ENCODE data around the gene CNTN1.

CNTN1 gene

GRCh38 chr12:40986001-40986400 is 293.8 kb downstream of the CNTN1 start:
- DNase-seq: no peak

GRCh38 chr12:40988355-40988754 is 296.1 kb downstream of the CNTN1 start:
- no peak for DNase-seq

DNA sequence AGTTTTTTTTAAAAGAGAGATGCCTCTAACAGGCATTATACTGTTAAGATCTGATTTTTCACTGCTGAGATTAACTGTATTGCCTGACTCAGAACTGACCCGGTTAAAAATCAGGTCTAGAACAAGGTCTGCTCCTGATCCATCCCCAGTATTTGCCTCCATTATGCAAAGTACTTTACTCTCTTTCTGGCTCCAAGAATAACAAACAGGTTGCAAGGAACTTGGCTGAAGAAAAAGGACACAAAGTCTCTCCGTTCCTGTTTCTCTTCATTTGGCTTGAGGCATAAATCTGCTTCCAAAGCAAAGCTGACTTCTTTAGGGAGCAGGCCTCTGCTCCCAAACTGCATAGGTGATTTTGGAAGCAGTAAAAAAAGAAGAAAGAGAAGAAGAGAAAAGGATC is 296.6 kb downstream of the CNTN1 start:
- DNase-seq: no peak

- no peak for DNase-seq
These were observed 297.5 kb downstream of the CNTN1 start for GRCh38 chr12:40989785-40990184.

DNA sequence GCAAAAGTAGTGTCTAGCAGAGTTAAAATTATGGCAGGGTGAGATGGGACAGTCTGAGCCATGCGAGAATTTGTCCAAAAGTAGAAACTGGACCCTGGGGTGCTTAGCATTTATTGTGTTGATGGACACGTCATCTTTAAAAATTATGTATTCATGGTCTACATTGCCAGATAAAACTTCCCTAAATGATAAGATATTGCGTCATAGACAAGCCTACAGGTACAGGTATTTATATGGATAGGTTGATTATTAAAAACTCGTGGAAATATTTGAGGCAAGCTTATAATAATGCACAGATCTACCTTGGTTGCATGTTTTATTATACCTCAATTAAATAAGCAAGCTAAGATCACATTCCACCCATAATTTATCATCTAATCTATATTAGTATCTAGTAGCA is 299.9 kb downstream of the CNTN1 start:
- DNase-seq: no peak

DNA sequence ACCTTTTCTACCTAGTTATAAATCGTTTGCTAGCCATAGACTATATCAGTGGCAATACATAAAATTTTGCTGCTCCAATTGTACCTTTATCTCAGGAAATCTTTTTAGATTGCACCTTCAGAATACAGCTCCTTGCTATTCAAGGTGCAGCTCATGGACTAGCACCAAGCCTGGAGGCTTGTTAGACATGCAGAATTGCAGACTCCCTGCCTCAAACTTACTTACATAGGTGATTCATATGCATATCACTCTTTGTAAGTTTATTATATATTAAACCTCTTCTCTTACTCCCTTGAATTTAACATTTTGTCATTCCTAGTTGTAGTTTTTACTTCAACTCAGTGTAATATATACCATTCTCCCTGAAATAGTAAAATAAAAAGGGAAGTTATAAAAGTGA is 300.4 kb downstream of the CNTN1 start:
- no peak for DNase-seq

GRCh38 chr12:40993158-40993557 is 300.9 kb downstream of the CNTN1 start:
- no peak for DNase-seq

DNA sequence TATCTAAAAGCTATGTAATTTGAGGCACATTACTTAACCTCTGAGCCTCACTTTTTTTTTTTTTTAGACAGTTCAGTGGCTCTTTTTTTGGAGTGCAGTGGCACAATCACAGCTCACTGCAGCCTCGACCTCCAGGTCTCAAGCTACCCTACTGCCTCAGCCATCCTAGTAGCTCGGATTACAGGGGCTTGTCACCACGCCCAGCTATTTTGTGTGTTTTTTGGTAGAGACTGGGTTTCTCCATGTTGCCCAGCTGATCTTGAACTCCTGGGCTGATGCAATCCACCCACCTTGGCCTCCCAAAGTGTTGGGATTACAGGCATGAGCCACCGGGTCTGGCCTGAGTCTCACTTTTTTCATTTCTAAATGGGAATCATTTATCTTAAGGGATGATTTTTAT is 303.9 kb downstream of the CNTN1 start:
- DNase-seq: no peak

DNA sequence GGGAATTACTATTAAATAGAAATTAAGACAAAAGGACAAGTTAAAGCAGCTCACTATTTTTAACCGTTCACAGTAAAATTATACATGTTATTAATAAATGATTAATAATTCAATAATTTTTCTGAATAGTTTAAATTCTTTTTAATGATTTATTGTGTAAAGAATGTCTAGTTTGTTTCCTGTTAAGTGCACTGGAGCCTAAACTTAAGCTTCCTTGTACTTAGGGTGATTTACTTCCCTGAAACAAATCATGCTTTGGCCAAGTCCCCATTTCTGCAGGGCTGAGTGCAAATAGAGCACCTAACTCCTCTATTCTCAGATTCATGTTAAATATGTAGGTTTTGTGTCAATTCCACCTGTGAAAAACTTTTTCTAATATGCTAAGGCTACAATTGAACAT is 307.0 kb downstream of the CNTN1 start:
- no peak for DNase-seq

GRCh38 chr12:41008472-41008871 is 316.2 kb downstream of the CNTN1 start:
- no peak for DNase-seq

- DNase-seq: no peak
These were observed 319.7 kb downstream of the CNTN1 start for GRCh38 chr12:41011939-41012338.

GRCh38 chr12:41013881-41014642 is 321.8 kb downstream of the CNTN1 start:
- no peak for DNase-seq

GRCh38 chr12:41014643-41015020 is 322.4 kb downstream of the CNTN1 start:
- DNase-seq: no peak

DNA sequence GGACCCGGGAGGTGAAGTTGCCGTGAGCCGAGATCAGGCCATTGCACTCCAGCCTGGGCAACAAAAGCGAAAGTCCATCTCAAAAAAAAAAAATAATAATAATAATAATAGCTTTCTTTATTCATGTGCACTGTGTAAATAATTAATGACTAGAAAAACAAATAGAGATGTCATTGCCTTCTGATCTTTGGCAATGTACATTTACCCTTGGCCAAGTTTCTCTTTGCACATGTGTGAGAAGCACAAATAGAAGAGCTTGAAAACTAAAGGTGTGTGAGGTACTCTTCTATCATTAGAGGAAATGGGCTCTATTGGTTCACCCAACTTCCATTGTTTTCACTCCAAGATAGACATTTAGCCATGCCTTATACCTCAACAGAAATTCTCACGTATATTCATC is 325.8 kb downstream of the CNTN1 start:
- DNase-seq: no peak

DNA sequence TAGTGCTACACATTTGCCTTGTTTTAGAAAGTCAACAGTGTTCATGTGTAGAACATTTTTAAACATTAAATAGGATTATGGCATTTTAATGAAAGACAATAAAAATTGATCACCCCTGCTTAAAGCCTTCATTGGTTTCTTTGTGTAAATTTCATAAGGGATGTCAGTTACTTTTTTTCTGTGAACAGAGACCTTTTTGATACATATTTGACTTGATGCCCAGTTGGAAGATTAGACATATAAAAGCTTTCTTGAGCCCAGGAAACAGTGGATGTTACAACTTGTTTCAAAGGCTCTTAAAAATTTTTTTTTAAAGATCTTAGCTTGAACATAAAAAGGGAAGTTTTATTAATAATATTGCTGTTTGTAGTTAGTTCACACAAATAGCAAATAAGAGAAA is 327.2 kb downstream of the CNTN1 start:
- no peak for DNase-seq

DNA sequence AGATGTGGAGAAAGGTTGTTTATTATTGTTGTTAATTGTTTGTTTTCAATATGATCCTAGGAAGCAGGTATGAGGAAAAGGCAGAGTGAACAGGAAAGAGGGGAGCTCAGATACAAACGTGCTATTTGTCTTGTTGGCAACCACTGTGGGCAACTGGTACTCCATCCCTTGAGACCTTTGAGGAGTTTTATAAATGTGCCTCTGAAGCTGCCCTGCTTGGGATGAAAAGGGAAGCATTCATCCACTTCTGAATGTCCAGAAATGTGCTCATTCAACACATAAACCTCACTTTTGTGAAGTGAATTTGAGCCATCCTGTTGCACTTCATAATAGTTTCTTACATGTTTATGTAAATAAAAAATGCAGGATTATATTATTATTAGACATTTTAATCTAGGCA is 331.6 kb downstream of the CNTN1 start:
- no peak for DNase-seq

DNA sequence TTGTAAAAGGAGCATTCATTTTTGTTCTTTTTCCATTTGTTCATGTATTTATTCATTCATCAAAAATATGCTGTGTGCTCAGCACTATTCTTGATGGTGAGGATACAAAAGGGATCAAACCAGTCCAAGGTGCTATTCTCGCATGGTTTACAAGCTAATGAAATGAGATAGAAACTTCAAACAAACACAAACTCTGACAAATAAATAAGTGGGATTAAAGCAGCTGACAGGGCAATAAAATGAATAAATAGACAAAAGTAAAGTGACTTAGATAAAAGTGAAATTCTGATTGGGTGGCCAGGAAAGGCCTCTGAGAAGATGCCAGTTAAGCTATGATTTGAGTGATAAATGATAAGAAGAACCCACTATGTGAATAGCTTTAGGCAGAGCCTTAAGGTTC is 333.9 kb downstream of the CNTN1 start:
- no peak for DNase-seq

GRCh38 chr12:41032386-41032785 is 340.1 kb downstream of the CNTN1 start:
- DNase-seq: no peak

DNA sequence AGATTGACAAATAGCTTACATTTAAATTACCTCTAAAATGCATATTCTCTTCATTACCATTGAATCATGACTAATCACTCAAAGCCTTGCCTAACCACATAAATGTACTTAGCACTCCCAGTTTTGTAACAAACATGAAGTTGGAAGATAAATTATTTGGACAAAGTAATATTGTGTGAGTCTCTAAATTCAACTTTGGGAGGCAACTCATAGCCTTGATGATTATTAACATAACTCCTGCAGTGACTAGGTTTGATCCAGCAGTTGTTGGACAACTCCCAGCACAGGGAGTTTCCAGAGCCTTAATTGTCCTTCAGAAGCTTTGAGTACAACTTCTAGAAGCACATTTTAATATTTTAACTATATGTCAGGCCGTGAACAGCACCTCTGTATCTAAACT is 342.4 kb downstream of the CNTN1 start:
- no peak for DNase-seq

- no peak for DNase-seq
These were observed 347.2 kb downstream of the CNTN1 start for GRCh38 chr12:41039461-41039860.

DNA sequence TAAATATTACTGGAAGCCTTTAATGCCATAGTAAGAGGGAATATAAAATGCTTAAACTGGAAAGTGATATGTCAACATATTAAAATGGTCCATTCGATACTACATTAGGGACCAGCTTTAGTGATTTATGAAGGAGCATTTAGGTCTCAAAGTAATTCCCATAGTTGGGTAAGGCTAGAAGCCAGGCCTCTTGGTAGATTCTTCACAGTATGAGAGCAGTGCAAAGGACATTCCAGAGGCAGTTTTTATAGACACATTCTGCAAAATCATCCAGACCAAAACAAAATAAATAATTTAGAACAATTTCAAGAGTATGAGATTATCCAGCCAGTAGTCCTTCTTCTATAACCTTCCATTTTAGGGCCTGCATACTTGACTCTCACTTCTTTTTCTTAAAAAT is 353.3 kb downstream of the CNTN1 start:
- no peak for DNase-seq

DNA sequence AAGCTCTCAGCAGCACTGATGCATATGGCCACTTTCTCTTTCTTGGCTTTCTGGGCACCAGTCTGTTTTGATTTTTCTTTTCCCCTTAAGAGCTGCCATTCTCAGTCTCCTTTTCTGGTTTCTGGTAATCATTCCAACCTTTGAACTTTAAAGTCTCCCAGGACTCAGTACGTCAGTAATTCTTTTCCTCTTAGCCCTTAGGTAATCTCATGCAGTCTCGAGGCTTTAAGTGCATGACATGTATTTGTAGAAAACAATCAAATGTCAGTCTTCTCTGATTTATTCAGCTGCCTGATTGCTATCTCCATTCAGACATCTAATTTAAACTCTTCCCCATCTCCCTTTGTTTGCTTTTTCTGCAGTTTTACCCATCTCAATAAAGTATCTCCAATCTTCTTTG is 356.8 kb downstream of the CNTN1 start:
- no peak for DNase-seq

- no peak for DNase-seq
These were observed 359.7 kb downstream of the CNTN1 start for GRCh38 chr12:41051954-41052353.

DNA sequence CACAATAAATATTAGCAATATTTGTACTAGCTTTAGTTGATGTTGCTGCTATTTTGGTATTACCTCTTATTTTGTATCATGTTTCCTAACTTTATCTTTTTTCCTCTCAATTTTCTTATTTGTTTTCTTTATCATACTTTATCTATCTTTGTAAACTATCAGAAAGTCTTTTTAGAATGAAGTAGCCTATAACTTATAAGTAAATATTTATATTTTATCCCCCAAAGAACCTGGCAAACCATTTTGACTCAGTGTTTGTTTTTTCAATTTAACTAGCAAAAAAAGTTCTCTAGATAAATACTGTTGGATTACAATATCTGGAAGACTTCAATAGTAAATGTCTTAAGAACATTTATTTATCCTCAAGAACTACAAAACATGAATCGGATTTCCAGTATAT is 360.2 kb downstream of the CNTN1 start:
- no peak for DNase-seq

- no peak for DNase-seq
These were observed 360.8 kb downstream of the CNTN1 start for GRCh38 chr12:41053046-41053445.
